Measurements from ENCODE around the gene WDR18. TPM values are rescaled to one million over a fixed set of nuclear protein-coding genes. Genes with fewer than 3 reads are reported as not detected.

Gene WDR18
- total and polyA plus RNA-seq, 2 donors (not counting 1 experiment from before 2014, with no cell fraction given), result 10.0 to 42.3 TPM

DNA sequence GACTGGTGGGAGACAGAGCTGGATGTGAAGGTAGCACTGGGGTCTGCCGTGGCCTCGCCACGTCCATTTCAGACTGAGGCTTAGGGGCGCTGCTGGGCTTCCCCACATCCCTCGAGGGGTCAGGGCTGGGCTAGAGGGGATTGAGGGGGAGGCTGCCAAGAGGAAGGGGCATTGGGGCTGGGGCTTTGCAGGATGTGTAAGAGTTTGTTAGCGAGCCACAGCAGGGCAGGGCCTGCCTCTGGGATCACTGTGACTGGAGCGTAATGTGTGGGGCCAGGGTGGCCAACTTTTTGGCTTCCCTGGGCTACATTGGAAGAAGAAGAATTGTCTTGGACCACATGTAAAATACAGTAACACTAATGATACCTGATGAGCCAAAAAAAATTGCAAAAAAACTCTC is 44.2 kb upstream of the WDR18 start:
- no peak overlapping the region for H3K4me2 ChIP-seq (ENCODE audit: extremely low read depth, insufficient read depth, low read length)
- no peaks in the 10 kb centered on the region for H3K9me3 ChIP-seq (ENCODE audit: control insufficient read depth, insufficient read depth, low read depth, low read length)
- H3K9ac ChIP-seq (ENCODE audit: insufficient read depth, low read length), result no peak overlapping the region
- TF ChIP-seq CTCF (conservative IDR thresholded peaks at IDR 0.05 in 1 of 2, IDR thresholded peaks at IDR 0.05 in 1 of 2; ENCODE audit: low read depth in 1 of 2, low read length in 2 of 2), result no peak
- TF ChIP-seq EZH2 (IDR thresholded peaks at IDR 0.05; ENCODE audit: low read length, missing control alignments), result no peak
- H3K4me3 ChIP-seq (replicated peaks in 1 of 4; ENCODE audit: control extremely low read depth in 1 of 4, insufficient read depth in 1 of 4, low read depth in 3 of 4, low read length in 4 of 4), result no peak overlapping the region
- no peaks in the 10 kb centered on the region for H3K27me3 ChIP-seq (ENCODE audit: control insufficient read depth, insufficient read depth, low read length)
- H3K79me2 ChIP-seq (ENCODE audit: control insufficient read depth, insufficient read depth, low read length), result peaks cover 69% of the 10 kb centered on the region
- H4K20me1 ChIP-seq (ENCODE audit: control insufficient read depth, extremely low read depth, insufficient read depth, low read length), result no peaks in the 10 kb centered on the region
- DNase-seq (ENCODE audit: low read depth in 2 of 2), result no peak
- peak overlapping the region; percentile 22 for H3K27ac ChIP-seq (ENCODE audit: insufficient read depth, low read length)
- peaks cover 18% of the 10 kb centered on the region for H3K4me1 ChIP-seq (ENCODE audit: control insufficient read depth, extremely low read depth, insufficient read depth, low read length)
- peaks cover 5% of the 10 kb centered on the region for H3K36me3 ChIP-seq (ENCODE audit: control insufficient read depth, insufficient read depth, low read length)
- no peak overlapping the region for H2AFZ ChIP-seq (ENCODE audit: low read length)

GRCh38 chr19:940591-941291 is 43.4 kb upstream of the WDR18 start:
- Histone ChIP-seq H3K79me2 (ENCODE audit: control insufficient read depth, insufficient read depth, low read length) (peaks cover 71% of the 10 kb centered on the region), H3K4me3 (replicated peaks in 1 of 4; ENCODE audit: control extremely low read depth in 1 of 4, insufficient read depth in 1 of 4, low read depth in 3 of 4, low read length in 4 of 4) (peak overlapping the region in 1 of 4 experiments; percentile 38), H3K4me2 (ENCODE audit: extremely low read depth, insufficient read depth, low read length) (peak overlapping the region; percentile 76), H3K27ac (ENCODE audit: insufficient read depth, low read length) (peak overlapping the region; percentile 72), H2AFZ (ENCODE audit: low read length) (no peak overlapping the region), H4K20me1 (ENCODE audit: control insufficient read depth, extremely low read depth, insufficient read depth, low read length) (no peaks in the 10 kb centered on the region), H3K36me3 (ENCODE audit: control insufficient read depth, insufficient read depth, low read length) (peaks cover 3% of the 10 kb centered on the region), H3K4me1 (ENCODE audit: control insufficient read depth, extremely low read depth, insufficient read depth, low read length) (peaks cover 16% of the 10 kb centered on the region), H3K9ac (ENCODE audit: insufficient read depth, low read length) (peak overlapping the region; percentile 42), H3K9me3 (ENCODE audit: control insufficient read depth, insufficient read depth, low read depth, low read length) (no peaks in the 10 kb centered on the region), H3K27me3 (ENCODE audit: control insufficient read depth, insufficient read depth, low read length) (no peaks in the 10 kb centered on the region)
- TF ChIP-seq CTCF (conservative IDR thresholded peaks at IDR 0.05 in 1 of 2, IDR thresholded peaks at IDR 0.05 in 1 of 2; ENCODE audit: low read depth in 1 of 2, low read length in 2 of 2) (no peak), EZH2 (IDR thresholded peaks at IDR 0.05; ENCODE audit: low read length, missing control alignments) (no peak)
- DNase-seq (ENCODE audit: low read depth in 2 of 2), result peak; percentile 65 to 91

GRCh38 chr19:941292-942132 is 42.6 kb upstream of the WDR18 start:
- no peaks in the 10 kb centered on the region for H3K9me3 ChIP-seq (ENCODE audit: control insufficient read depth, insufficient read depth, low read depth, low read length)
- no peak for DNase-seq (ENCODE audit: low read depth in 2 of 2)
- H3K36me3 ChIP-seq (ENCODE audit: control insufficient read depth, insufficient read depth, low read length), result peaks cover 3% of the 10 kb centered on the region
- peak overlapping the region in 2 of 4 experiments; percentile 19 to 38 for H3K4me3 ChIP-seq (replicated peaks in 1 of 4; ENCODE audit: control extremely low read depth in 1 of 4, insufficient read depth in 1 of 4, low read depth in 3 of 4, low read length in 4 of 4)
- TF ChIP-seq CTCF (conservative IDR thresholded peaks at IDR 0.05 in 1 of 2, IDR thresholded peaks at IDR 0.05 in 1 of 2; ENCODE audit: low read depth in 1 of 2, low read length in 2 of 2) (no peak), EZH2 (IDR thresholded peaks at IDR 0.05; ENCODE audit: low read length, missing control alignments) (no peak)
- no peak overlapping the region for H2AFZ ChIP-seq (ENCODE audit: low read length)
- H3K79me2 ChIP-seq (ENCODE audit: control insufficient read depth, insufficient read depth, low read length), result peaks cover 68% of the 10 kb centered on the region
- no peaks in the 10 kb centered on the region for H3K27me3 ChIP-seq (ENCODE audit: control insufficient read depth, insufficient read depth, low read length)
- H3K9ac ChIP-seq (ENCODE audit: insufficient read depth, low read length), result peak overlapping the region; percentile 33
- peak overlapping the region; percentile 72 for H3K27ac ChIP-seq (ENCODE audit: insufficient read depth, low read length)
- no peaks in the 10 kb centered on the region for H4K20me1 ChIP-seq (ENCODE audit: control insufficient read depth, extremely low read depth, insufficient read depth, low read length)
- H3K4me2 ChIP-seq (ENCODE audit: extremely low read depth, insufficient read depth, low read length), result peak overlapping the region; percentile 76
- H3K4me1 ChIP-seq (ENCODE audit: control insufficient read depth, extremely low read depth, insufficient read depth, low read length), result peaks cover 16% of the 10 kb centered on the region

All from fibroblast of lung (primary cell).